H1 (cell line): Measurements from ENCODE around the gene IQCF6. TPM values are rescaled to one million over a fixed set of nuclear protein-coding genes. Genes with fewer than 3 reads are reported as not detected.
A peak's percentile ranks its signal among the peaks of the same experiment; 100 is the strongest.

ENCODE experiments used
- CTCF ChIA-PET: fragments of 300-600 bp; sonication (Branson Sonifier 250); formaldehyde crosslinking; loops from one replicate; lab custom pipeline; 2021; ENCODE audit not compliant: partially characterized antibody; lab: Charles Lee
- POLR2A ChIA-PET: fragments of 300-600 bp; sonication (Branson Sonifier 250); formaldehyde crosslinking; loops from one replicate; lab custom pipeline; 2021; ENCODE audit warnings: inconsistent platforms; ENCODE audit not compliant: partially characterized antibody; lab: Charles Lee
- DNase-seq, 2 experiments: peaks; one replicate each; pipeline versions ENCODE4 v3.0.0 to v3.0.0-alpha.2; 2010 to 2022; ENCODE audit warnings: low spot score in 2 of 2, low read depth in 1 of 2, mixed read lengths in 1 of 2
- FAIRE-seq: peaks from 2 replicates; lab custom pipeline; 2011; peaks lifted over from hg19 to GRCh38; lab: Jason Lieb, UNC
- H2AFZ ChIP-seq: 2 replicates; pipeline ENCODE4 v1.8.1; 2012; ENCODE audit warnings: low read length, inconsistent platforms
- H2AK5ac ChIP-seq: 2 replicates; pipeline ENCODE4 v1.6.1; 2013; ENCODE audit warnings: low read depth, low read length
- H2BK120ac ChIP-seq: replicated peaks from 2 replicates; pipeline ENCODE3; 2013; ENCODE audit warnings: low read depth, low read length, inconsistent platforms
- H2BK12ac ChIP-seq: 2 replicates; pipeline ENCODE4 v1.6.1; 2013; ENCODE audit warnings: low read depth, low read length
- H2BK15ac ChIP-seq: 2 replicates; pipeline ENCODE4 v1.6.1; 2013; ENCODE audit warnings: low read length
- H2BK20ac ChIP-seq: 2 replicates; pipeline ENCODE4 v1.6.1; 2013; ENCODE audit warnings: low read length
- H2BK5ac ChIP-seq: 2 replicates; pipeline ENCODE4 v1.6.1; 2013; ENCODE audit warnings: low read depth, low read length
- H3K14ac ChIP-seq: 2 replicates; pipeline ENCODE4 v1.6.1; 2013; ENCODE audit warnings: inconsistent platforms; ENCODE audit not compliant: insufficient read length
- H3K18ac ChIP-seq: 2 replicates; pipeline ENCODE4 v1.6.1; 2013; ENCODE audit warnings: low read length; ENCODE audit errors: extremely low read depth
- H3K23ac ChIP-seq: 2 replicates; pipeline ENCODE4 v1.6.1; 2013; ENCODE audit warnings: inconsistent platforms; ENCODE audit not compliant: insufficient read length
- H3K23me2 ChIP-seq: 2 replicates; pipeline ENCODE4 v1.6.1; 2013; ENCODE audit warnings: low read depth, low read length
- H3K27ac ChIP-seq: 2 replicates; pipeline ENCODE4 v1.6.1; 2011; ENCODE audit warnings: low read depth, low read length, inconsistent platforms
- H3K27me3 ChIP-seq, 4 experiments: replicated peaks in 1 of 4; 1 replicate in 1 of 4; 2 replicates in 3 of 4; pipeline versions ENCODE4 v1.6.1 to v1.8.1; 2011 to 2013; ENCODE audit warnings: low read length in 3 of 4, mild to moderate bottlenecking in 3 of 4, inconsistent platforms in 2 of 4, mixed read lengths in 2 of 4, moderate library complexity in 1 of 4; ENCODE audit not compliant: control insufficient read depth in 3 of 4, insufficient read depth in 3 of 4; ENCODE audit errors: extremely low read depth in 1 of 4
- H3K36me3 ChIP-seq, 4 experiments: 2 replicates each; pipeline versions ENCODE4 v1.6.1 to v1.8.1; 2011 to 2013; ENCODE audit warnings: mild to moderate bottlenecking in 4 of 4, low read length in 3 of 4, moderate library complexity in 2 of 4, control low read depth in 1 of 4, inconsistent platforms in 1 of 4; ENCODE audit not compliant: insufficient read depth in 4 of 4, control insufficient read depth in 2 of 4
- H3K4ac ChIP-seq: replicated peaks from 2 replicates; pipeline ENCODE3; 2013; ENCODE audit warnings: low read length, low read depth, mixed read lengths, inconsistent platforms; ENCODE audit not compliant: insufficient read length
- H3K4me1 ChIP-seq, 4 experiments: replicated peaks in 1 of 4; 1 replicate in 1 of 4; 2 replicates in 3 of 4; pipeline versions ENCODE4 v1.6.1 to v1.8.1; 2011 to 2013; ENCODE audit warnings: low read length in 3 of 4, inconsistent platforms in 2 of 4, mixed read lengths in 1 of 4; ENCODE audit not compliant: insufficient read depth in 4 of 4, control insufficient read depth in 3 of 4
- H3K4me2 ChIP-seq, 2 experiments: 2 replicates each; pipeline versions ENCODE4 v1.6.1 to v1.8.1; 2011 to 2013; ENCODE audit warnings: low read depth in 2 of 2, low read length in 2 of 2, control low read depth in 1 of 2, inconsistent platforms in 1 of 2, mild to moderate bottlenecking in 1 of 2; ENCODE audit not compliant: insufficient read depth in 1 of 2
- H3K4me3 ChIP-seq, 4 experiments: fragments of 200-600, 300-600 bp in 1 of 4; sonication (generic), shearing (Covaris generic), sonication (Bioruptor Twin) in 1 of 4; 2 replicates each; pipeline versions ENCODE4 v1.5.1 to v1.8.1; 2011 to 2016; ENCODE audit warnings: low read length in 4 of 4, low read depth in 3 of 4, control low read depth in 2 of 4, inconsistent platforms in 2 of 4, mild to moderate bottlenecking in 2 of 4, mixed read lengths in 1 of 4, moderate library complexity in 1 of 4; ENCODE audit not compliant: insufficient read depth in 2 of 4; ENCODE audit errors: extremely low read depth in 1 of 4
- H3K56ac ChIP-seq: replicated peaks from 2 replicates; pipeline ENCODE3; 2013; ENCODE audit warnings: low read depth, mild to moderate bottlenecking, mixed read lengths, low read length, inconsistent platforms; ENCODE audit not compliant: insufficient read length
- H3K79me1 ChIP-seq: 2 replicates; pipeline ENCODE4 v1.6.1; 2013; ENCODE audit warnings: low read depth, low read length, control low read depth
- H3K79me2 ChIP-seq, 2 experiments: 2 replicates each; pipeline versions ENCODE4 v1.6.1 to v1.8.1; 2012 to 2013; ENCODE audit warnings: low read length in 2 of 2, mild to moderate bottlenecking in 2 of 2, inconsistent platforms in 1 of 2; ENCODE audit not compliant: insufficient read depth in 2 of 2, control insufficient read depth in 1 of 2
- H3K9ac ChIP-seq, 4 experiments: replicated peaks in 1 of 4; 1 replicate in 1 of 4; 2 replicates in 3 of 4; pipeline versions ENCODE4 v1.6.1 to v1.8.1; 2011 to 2013; ENCODE audit warnings: low read depth in 3 of 4, low read length in 3 of 4, control low read depth in 2 of 4, mild to moderate bottlenecking in 2 of 4, moderate library complexity in 2 of 4, inconsistent platforms in 1 of 4; ENCODE audit errors: extremely low read depth in 1 of 4
- H3K9me3 ChIP-seq, 2 experiments: 2 replicates each; pipeline versions ENCODE4 v1.6.1 to v1.8.1; 2012 to 2013; ENCODE audit warnings: mild to moderate bottlenecking in 2 of 2, moderate library complexity in 2 of 2, control low read depth in 1 of 2, inconsistent platforms in 1 of 2, low read depth in 1 of 2, low read length in 1 of 2, mixed read lengths in 1 of 2; ENCODE audit not compliant: insufficient read depth in 2 of 2
- H4K20me1 ChIP-seq, 2 experiments: replicated peaks in 1 of 2; 2 replicates each; pipeline versions ENCODE3 to v1.8.1; 2011 to 2013; ENCODE audit warnings: inconsistent platforms in 2 of 2, low read length in 2 of 2, mild to moderate bottlenecking in 1 of 2; ENCODE audit not compliant: insufficient read depth in 2 of 2, control insufficient read depth in 1 of 2
- H4K5ac ChIP-seq: 2 replicates; pipeline ENCODE4 v1.6.1; 2013; ENCODE audit warnings: low read length, low read depth, mixed read lengths, inconsistent platforms; ENCODE audit not compliant: insufficient read length
- H4K8ac ChIP-seq: 2 replicates; pipeline ENCODE4 v1.8.0; 2013; ENCODE audit warnings: mild to moderate bottlenecking, moderate library complexity, low read length, inconsistent platforms; ENCODE audit not compliant: insufficient read depth; ENCODE audit errors: extremely low read depth
- H4K91ac ChIP-seq: replicated peaks from 2 replicates; pipeline ENCODE3; 2013; ENCODE audit warnings: low read length, mixed read lengths, inconsistent platforms; ENCODE audit not compliant: insufficient read length
- EZH2 ChIP-seq: fragments of 200-600 bp; sonication (generic); IDR thresholded peaks from 2 replicates; pipeline ENCODE4 v1.7.1; 2012; ENCODE audit warnings: low read depth, mild to moderate bottlenecking, moderate library complexity, low read length, inconsistent platforms; ENCODE audit not compliant: severe bottlenecking
- KDM1A ChIP-seq: fragments of 200-600, 300-600 bp; sonication (generic); IDR thresholded peaks from 2 replicates; pipeline ENCODE4 v1.7.1; 2016; ENCODE audit warnings: mild to moderate bottlenecking, low read length, borderline replicate concordance
- SIX5 ChIP-seq: IDR thresholded peaks from 2 replicates; pipeline ENCODE4 v1.6.1; 2011; ENCODE audit warnings: mild to moderate bottlenecking, low read depth, low read length
- WGBS, 2 experiments: shearing (Covaris generic) in 1 of 2; methylation state at CpG; one replicate each; pipeline versions ENCODE4 v1.1.6 to v1.1.7; 2013 to 2015; ENCODE audit warnings: low lambda C conversion rate in 2 of 2, mixed read lengths in 2 of 2, inconsistent platforms in 1 of 2, low coverage in 1 of 2, missing lambda C conversion rate in 1 of 2; ENCODE audit not compliant: insufficient replicate concordance in 2 of 2, insufficient coverage in 1 of 2, insufficient read length in 1 of 2; ENCODE audit errors: extremely low coverage in 1 of 2, missing lambda C conversion rate in 1 of 2; 5-methylcytosine and 5-hydroxymethylcytosine counted together
- polyA plus RNA-seq, 7 experiments: library from polyadenylated mRNA; depleted of rRNA in 3 of 7; stranded (reverse) in 5 of 7; unstranded in 2 of 7; fragments of >200 nt in 5 of 7; fragments of 200-250 nt in 2 of 7; gene quantifications; 1 replicate in 5 of 7; 2 replicates in 1 of 7; 4 replicates in 1 of 7; pipeline versions ENCODE4 v1.2.1 to v1.2.3, GENCODE V29; 2011 to 2013; ENCODE audit warnings: missing spikeins in 2 of 7, mixed read lengths in 2 of 7
- total RNA-seq: library from RNA; stranded (reverse); fragmentation: NEBNext Ultra II Directional; extraction: Animal tissue kit (Norgen Biotek cat#: 25700); gene quantifications from 2 replicates; pipeline ENCODE4 v1.2.1, GENCODE V29; 2021
- TF ChIP-seq, protein P1 (sequence below): IDR thresholded peaks from 2 replicates; pipeline ENCODE4 v1.6.1; 2011; ENCODE audit warnings: low read depth, mild to moderate bottlenecking, low read length; ENCODE audit not compliant: insufficient read depth

Gene IQCF6
- total and polyA plus RNA-seq, 2 of the 8 experiments (the other 6 are each of a cell fraction or from before 2014, with no cell fraction given), result not detected

DNA sequence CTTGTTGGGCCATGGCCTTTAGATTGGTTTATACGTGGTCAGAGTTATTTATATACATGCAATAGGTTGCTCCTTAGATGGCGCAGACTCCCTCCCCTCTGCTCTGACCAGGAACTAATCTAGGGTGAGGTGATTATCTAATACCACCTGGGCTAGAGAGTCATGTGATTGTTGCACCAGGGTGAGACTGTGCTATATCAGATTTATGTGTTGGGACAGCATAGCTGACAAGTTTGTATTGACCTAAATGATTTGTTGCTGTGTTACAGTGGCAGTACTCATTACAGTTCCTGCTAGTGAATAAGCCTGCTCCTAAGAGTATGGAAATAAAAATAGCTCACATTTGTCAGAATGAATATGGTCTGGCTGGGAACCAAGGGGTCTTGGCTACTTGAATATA is 7.2 kb upstream of the IQCF6 start:
- ChIA-PET POLR2A (no interaction called here), CTCF (interaction anchor here (0.9 to 1.0 kb wide), 2 partner anchors 14 to 34 kb away, joined by 3 to 4 read pairs; no protein-coding TSS in a partner anchor)
- H3K23ac ChIP-seq, result no peak overlapping the region
- no peaks in the 10 kb centered on the region for H3K79me2 ChIP-seq
- H2AFZ ChIP-seq, result no peak overlapping the region
- no peak overlapping the region for H2BK20ac ChIP-seq
- no peaks in the 10 kb centered on the region for H3K9me3 ChIP-seq
- no peak overlapping the region for H3K18ac ChIP-seq
- no peak overlapping the region for H3K27ac ChIP-seq
- no peaks in the 10 kb centered on the region for H3K36me3 ChIP-seq
- peak in 1 of 2 experiments; percentile 11 for DNase-seq
- H3K27me3 ChIP-seq, result no peaks in the 10 kb centered on the region
- no peaks in the 10 kb centered on the region for H4K20me1 ChIP-seq
- no peak overlapping the region for H3K4ac ChIP-seq
- H3K9ac ChIP-seq, result no peak overlapping the region
- H3K79me1 ChIP-seq, result no peaks in the 10 kb centered on the region
- H4K8ac ChIP-seq, result no peak overlapping the region
- H3K4me3 ChIP-seq, result no peak overlapping the region
- H3K4me1 ChIP-seq, result no peaks in the 10 kb centered on the region
- H3K23me2 ChIP-seq, result no peaks in the 10 kb centered on the region
- H2AK5ac ChIP-seq, result no peak overlapping the region
- no peak overlapping the region for H3K4me2 ChIP-seq
- no peak overlapping the region for H2BK12ac ChIP-seq
- no peak overlapping the region for H3K14ac ChIP-seq
- no peak for FAIRE-seq
- H3K56ac ChIP-seq, result no peak overlapping the region
- H4K91ac ChIP-seq, result no peak overlapping the region
- H2BK120ac ChIP-seq, result no peak overlapping the region
- TF ChIP-seq, protein P1, sequence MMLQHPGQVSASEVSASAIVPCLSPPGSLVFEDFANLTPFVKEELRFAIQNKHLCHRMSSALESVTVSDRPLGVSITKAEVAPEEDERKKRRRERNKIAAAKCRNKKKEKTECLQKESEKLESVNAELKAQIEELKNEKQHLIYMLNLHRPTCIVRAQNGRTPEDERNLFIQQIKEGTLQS, result no peak
- TF ChIP-seq KDM1A (no peak), EZH2 (no peak), SIX5 (no peak)
- TF ChIP-seq, all 59 proteins: peak for 0
- H2BK15ac ChIP-seq, result no peak overlapping the region
- 84% methylated on average over 2 of the region's 2 CpGs; no CpG with 5 or more reads in 1 of the 2 experiments for WGBS, 2 experiments
- no peak overlapping the region for H2BK5ac ChIP-seq
- no peak overlapping the region for H4K5ac ChIP-seq
